ENCODE data around the gene TRNT1.

The TRNT1 gene

GRCh38 chr3:3179407-3180094, 52.8 kb downstream of the TRNT1 start, which contains the start of gene CRBN:
Gene CRBN, minus strand, starts transcription at chr3:3179691. Its CDS starts 4 bp downstream, at chr3:3179687.
- DNase-seq: no peak

- DNase-seq: no peak
Observed at GRCh38 chr3:3180456-3180855, 53.7 kb downstream of the TRNT1 start.

- DNase-seq: no peak
Observed at GRCh38 chr3:3184876-3185275, 58.1 kb downstream of the TRNT1 start.

GRCh38 chr3:3189102-3189727, 62.5 kb downstream of the TRNT1 start:
- DNase-seq: no peak

- DNase-seq: no peak
Observed at GRCh38 chr3:3189961-3190360, 63.2 kb downstream of the TRNT1 start.

GRCh38 chr3:3191675-3192285, 65.0 kb downstream of the TRNT1 start:
- no peak for DNase-seq

- DNase-seq: no peak
Observed at GRCh38 chr3:3192286-3192675, 65.5 kb downstream of the TRNT1 start.

GRCh38 chr3:3194861-3195260, 68.1 kb downstream of the TRNT1 start:
- no peak for DNase-seq

- DNase-seq: no peak
Observed at GRCh38 chr3:3196148-3196861, 69.6 kb downstream of the TRNT1 start.
